ACHN (cell line): ENCODE measurements around the gene CLCN3.
"Not testable (repeated sequence)": the region's sequence is repeated elsewhere in the genome, so short reads cannot be mapped to it uniquely, and the experiment has no call there.

Source experiments
- DNase-seq: peaks from one replicate; pipeline ENCODE4 v3.0.0-alpha.2; 2015
- in situ Hi-C: cut with HindIII; loops from 2 replicates; pipeline ENCODE4 v1.10.0; 2017; ENCODE audit warnings: low sequenced_read_pairs, low pct_ligation_motif_present, low pct_unique_long_range_greater_than_20kb

CLCN3 gene

GRCh38 chr4:169745291-169745690 lies 124.9 kb downstream of the CLCN3 start:
- no peak for DNase-seq
- in situ Hi-C loops = no loop called here

- in situ Hi-C loops = no loop called here
- DNase-seq = no peak
These were observed 136.7 kb downstream of the CLCN3 start for GRCh38 chr4:169756971-169757574.

- in situ Hi-C loops = no loop called here
These were observed 137.3 kb downstream of the CLCN3 start, which contains the start of gene HPF1 for GRCh38 chr4:169757575-169758184. Gene HPF1 (minus strand): TSS chr4:169757944. CDS start chr4:169757877, 67 bp downstream.

GRCh38 chr4:169758401-169758962 lies 138.1 kb downstream of the CLCN3 start:
- in situ Hi-C loops = no loop called here

More at GRCh38 chr4:169757575-169758184, 137.3 kb downstream of the CLCN3 start, which contains the start of gene HPF1:
- DNase-seq = peak; percentile 85

GRCh38 chr4:169761846-169762245 lies 141.5 kb downstream of the CLCN3 start:
- no peak for DNase-seq
- in situ Hi-C loops = no loop called here

More at GRCh38 chr4:169758401-169758962, 138.1 kb downstream of the CLCN3 start:
- no peak for DNase-seq

GRCh38 chr4:169765835-169766234 lies 145.5 kb downstream of the CLCN3 start:
- DNase-seq = no peak

GRCh38 chr4:169766741-169767140 lies 146.4 kb downstream of the CLCN3 start:
- DNase-seq = no peak
- in situ Hi-C loops = no loop called here

More at GRCh38 chr4:169765835-169766234, 145.5 kb downstream of the CLCN3 start:
- in situ Hi-C loops = no loop called here

- in situ Hi-C loops = no loop called here
- no peak for DNase-seq
These were observed 148.0 kb downstream of the CLCN3 start for GRCh38 chr4:169768385-169768784.

- DNase-seq = no peak
- in situ Hi-C loops = no loop called here
These were observed 150.0 kb downstream of the CLCN3 start for GRCh38 chr4:169770416-169770815.

- in situ Hi-C loops, DNase-seq: not testable (repeated sequence)
These were observed 151.2 kb downstream of the CLCN3 start for GRCh38 chr4:169771556-169772080.
